Fibroblast of skin of abdomen (primary cell): ENCODE results near the gene FAM156A.
"Not testable (repeated sequence)": the region's sequence is repeated elsewhere in the genome, so short reads cannot be mapped to it uniquely, and the experiment has no call there.

Experiments used
- DNase-seq: peaks from one replicate; pipeline ENCODE4 v3.0.0-alpha.2; 2013

The FAM156A gene

DNA sequence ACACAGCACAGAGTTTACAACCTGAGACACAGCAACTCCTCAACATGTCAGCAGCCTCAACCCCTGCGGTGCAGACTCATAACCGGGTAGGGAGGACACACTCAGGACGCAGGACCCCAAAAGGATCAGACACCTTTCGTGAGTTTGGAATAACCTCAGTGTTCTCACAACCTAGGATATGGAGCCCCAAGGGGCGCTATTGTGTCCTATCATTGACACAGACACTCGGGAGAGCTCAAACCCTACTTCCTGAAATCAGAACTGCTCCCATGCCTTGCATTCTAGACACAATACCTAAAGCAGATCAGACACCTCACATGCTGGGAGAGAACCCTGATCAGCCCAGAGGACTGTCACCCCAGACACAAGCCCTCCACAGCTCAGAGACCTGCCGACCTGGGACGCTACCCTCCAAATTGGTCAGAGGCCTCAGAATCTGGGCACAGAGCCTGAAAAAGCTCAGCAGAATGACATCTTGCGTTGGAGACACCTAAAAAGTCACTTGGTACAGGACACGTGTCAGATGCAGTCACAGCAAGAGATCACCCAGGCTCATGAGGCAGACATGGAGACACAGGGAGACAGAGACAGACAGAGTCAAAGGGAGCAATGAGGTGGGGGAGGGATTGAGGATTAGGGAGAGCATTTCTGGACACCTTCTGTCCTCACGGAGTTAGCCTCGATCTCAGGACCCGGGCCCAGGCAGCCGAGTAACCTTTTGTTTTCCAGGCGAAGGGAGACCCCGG lies 8.8 kb upstream of the FAM156A start:
- DNase-seq: not testable (repeated sequence)

- not testable (repeated sequence) for DNase-seq
Measured at GRCh38 chrX:52958961-52959360, 643 bp upstream of the FAM156A start.

DNA sequence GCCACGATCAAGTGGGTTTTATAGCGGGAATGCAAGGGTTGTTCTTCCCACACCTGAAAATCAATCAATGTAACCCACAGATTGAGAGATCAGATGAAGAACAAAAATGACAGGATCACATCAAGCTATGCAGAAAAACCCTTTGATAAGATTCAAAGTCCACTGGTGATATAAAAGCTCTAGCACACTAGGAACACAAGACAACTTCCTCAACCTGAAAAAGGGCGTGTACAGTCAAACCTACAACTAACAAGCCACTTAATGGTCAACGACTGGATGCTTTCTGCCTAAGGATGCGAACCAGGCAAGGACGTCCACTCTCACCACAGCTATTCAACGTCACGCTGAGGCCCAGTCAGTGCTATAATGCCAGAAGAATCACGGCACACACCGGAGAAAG lies 8.4 kb downstream of the FAM156A start:
- DNase-seq: not testable (repeated sequence)

DNA sequence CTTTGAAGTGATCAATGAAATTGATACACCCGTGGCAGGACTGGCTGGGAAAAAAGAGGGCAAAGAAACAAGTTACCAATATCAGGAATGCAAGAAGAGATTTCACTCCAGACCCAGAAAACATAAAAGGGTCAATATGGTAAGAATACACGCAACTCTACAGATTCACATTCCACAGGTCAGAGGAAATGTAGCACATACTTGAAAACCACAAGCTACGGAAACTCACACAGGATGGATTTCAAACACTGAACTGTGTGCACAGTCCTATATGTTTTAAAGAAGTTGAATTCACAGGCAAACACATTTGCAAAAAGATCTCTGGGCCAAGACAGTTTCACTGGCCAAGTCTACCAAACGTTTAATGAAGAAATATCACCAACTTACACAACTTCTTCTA lies 9.0 kb downstream of the FAM156A start:
- not testable (repeated sequence) for DNase-seq

DNA sequence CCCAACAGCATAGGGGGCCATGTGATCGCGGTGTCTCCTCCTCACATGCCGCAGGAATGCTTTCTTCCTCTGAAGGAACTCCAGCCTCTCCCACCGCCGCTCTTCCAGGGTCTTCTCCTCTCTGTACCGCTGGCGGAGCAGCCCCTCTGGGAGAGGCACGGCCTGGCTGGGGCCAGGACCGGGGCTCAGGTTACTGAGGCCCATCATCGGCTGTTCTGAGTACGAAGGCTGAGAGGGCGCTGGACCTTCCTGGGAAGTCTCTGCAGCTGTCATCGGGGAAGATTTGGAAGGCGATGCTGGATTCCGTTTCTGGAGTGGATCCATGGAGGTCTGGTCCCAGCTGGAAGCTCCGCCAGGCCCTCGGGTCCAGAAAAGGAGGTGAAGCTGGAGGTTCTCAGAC lies 10.1 kb downstream of the FAM156A start:
- not testable (repeated sequence) for DNase-seq

DNA sequence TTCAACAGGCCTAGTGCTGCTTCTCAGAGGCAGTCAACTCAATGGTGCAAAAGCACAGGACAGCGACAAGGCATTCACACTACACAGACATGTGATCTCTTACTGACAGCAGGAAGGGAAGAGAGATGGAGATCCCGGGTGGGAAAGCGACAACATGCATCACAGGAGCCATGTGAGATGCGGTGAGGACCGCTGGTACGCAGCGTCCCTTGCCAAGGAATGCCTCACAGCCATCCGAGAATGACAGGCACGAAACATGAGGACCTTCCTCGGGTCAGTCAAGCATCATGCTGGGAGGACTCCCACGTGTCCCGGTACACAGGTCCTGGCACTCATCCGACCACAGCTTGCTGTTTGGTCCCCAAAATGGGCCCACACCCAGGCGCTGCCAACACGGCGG lies 10.8 kb downstream of the FAM156A start:
- DNase-seq: not testable (repeated sequence)

- DNase-seq: not testable (repeated sequence)
Measured at GRCh38 chrX:52945838-52946494, 12.4 kb downstream of the FAM156A start.

- DNase-seq: not testable (repeated sequence)
Measured at GRCh38 chrX:52941728-52942127, 16.6 kb downstream of the FAM156A start.

DNA sequence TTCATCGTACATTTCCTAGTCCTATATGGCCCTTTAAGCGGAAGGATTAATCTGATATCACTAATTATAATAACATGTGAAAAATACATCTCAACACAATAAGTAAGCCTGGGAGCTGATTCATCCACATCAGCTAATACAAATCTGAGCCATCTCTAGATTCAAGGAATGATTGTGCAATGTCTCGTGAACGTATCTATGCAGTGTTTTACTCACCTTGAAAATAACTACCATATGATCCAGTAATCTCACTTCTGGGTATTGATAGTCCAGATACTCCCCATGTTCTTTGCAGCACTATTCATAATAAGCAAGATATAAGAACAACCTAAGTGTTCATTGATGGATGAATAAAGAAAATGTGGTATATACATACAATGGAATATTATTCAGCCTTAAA lies 17.6 kb downstream of the FAM156A start:
- not testable (repeated sequence) for DNase-seq

DNA sequence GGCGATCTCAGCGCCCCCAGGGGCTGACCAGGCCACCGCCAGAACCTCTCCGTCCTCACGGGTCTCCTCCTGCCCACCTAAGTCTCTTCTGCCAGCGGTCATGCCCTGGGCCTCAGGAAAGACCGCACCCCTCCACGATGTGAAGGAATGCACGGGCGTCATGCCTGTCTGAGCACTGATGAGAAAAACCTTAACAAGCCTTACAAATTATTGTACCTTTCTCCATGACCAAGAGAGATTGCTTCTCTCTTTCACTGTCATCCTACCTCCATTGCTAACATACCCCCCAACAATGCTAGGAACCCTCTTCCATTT lies 22.9 kb downstream of the FAM156A start:
- DNase-seq: not testable (repeated sequence)

DNA sequence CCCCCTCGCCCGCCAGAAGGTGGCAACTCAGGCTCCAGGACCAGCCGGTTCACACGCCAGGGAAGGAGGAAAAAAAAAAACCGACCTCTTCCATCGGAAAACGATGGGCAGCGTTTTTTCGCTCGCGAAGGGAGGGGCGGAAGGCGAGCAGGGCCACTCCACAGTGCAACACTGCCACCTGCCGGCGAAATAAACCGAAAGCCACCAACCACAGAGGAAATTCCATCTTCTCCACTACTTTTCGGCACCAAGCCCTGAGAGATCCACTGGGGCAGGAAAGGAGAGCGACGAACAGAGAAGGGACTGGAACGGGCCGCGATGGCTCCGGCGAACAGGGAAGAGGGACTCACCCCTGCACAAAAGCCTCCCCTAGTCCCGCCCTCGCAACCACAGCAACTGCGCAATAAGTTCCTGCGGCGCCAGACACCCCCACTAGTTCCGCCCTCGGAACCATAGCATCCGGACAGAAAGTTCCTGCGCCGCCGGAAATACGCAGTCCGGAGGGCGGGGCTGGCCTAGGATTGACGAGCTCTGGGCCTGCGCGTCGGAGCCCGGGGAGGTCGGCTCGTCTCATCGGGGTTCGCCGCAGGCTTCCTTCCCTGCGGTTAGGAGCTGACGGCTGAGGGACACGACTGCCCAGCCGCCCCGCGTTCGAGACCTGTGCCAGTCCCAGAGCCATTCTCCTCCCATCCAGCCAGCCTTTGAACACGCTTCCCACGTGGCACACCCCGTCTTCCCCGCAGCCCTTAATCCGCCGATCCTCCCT lies 23.4 kb downstream of the FAM156A start:
- DNase-seq: peak; percentile 96

GRCh38 chrX:52933976-52934703 lies 24.2 kb downstream of the FAM156A start:
- no peak for DNase-seq

GRCh38 chrX:52933213-52933612 lies 25.1 kb downstream of the FAM156A start:
- no peak for DNase-seq

DNA sequence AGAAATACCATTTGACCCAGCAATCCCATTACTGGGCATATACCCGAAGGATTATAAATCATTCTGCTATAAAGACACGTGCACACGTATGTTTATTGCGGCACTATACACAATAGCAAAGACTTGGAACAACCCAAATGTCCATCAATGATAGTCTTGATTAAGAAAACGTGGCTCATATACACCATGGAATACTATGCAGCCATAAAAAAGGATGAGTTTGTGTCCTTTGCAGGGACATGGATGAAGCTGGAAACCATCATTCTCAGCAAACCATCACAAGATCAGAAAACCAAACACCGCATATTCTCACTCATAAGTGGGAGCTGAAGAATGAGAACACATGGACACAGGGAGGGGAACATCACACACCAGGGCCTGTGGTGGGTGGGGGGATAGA lies 28.1 kb downstream of the FAM156A start:
- not testable (repeated sequence) for DNase-seq

GRCh38 chrX:52923781-52924241 lies 34.5 kb downstream of the FAM156A start:
- DNase-seq: peak; percentile 48

- not testable (repeated sequence) for DNase-seq
Measured at GRCh38 chrX:52914704-52915103, 43.6 kb downstream of the FAM156A start.

- not testable (repeated sequence) for DNase-seq
Measured at GRCh38 chrX:52913681-52914080, 44.6 kb downstream of the FAM156A start.

GRCh38 chrX:52909313-52909969 lies 48.9 kb downstream of the FAM156A start:
- not testable (repeated sequence) for DNase-seq

- not testable (repeated sequence) for DNase-seq
Measured at GRCh38 chrX:52907900-52908299, 50.4 kb downstream of the FAM156A start.

- DNase-seq: not testable (repeated sequence)
Measured at GRCh38 chrX:52907137-52907536, 51.2 kb downstream of the FAM156A start.

GRCh38 chrX:52906072-52906471 lies 52.2 kb downstream of the FAM156A start:
- not testable (repeated sequence) for DNase-seq

DNA sequence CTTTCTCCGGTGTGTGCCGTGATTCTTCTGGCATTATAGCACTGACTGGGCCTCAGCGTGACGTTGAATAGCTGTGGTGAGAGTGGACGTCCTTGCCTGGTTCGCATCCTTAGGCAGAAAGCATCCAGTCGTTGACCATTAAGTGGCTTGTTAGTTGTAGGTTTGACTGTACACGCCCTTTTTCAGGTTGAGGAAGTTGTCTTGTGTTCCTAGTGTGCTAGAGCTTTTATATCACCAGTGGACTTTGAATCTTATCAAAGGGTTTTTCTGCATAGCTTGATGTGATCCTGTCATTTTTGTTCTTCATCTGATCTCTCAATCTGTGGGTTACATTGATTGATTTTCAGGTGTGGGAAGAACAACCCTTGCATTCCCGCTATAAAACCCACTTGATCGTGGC lies 52.8 kb downstream of the FAM156A start:
- DNase-seq: not testable (repeated sequence)
